Stimulated activated CD8-positive, alpha-beta memory T cell treated with anti-CD3 and anti-CD28 coated beads, Interleukin-7, amount 100 ng/mL, for 1 hour (primary cell): Measurements from ENCODE around the gene GALNT7.
A peak's percentile ranks its signal among the peaks of the same experiment; 100 is the strongest.
"Not testable (repeated sequence)": the region's sequence is repeated elsewhere in the genome, so short reads cannot be mapped to it uniquely, and the experiment has no call there.

Source experiments
- DNase-seq, 2 donors: peaks; one replicate each; pipeline ENCODE4 v3.0.0-alpha.2; 2020; ENCODE audit warnings: low read depth in 2 of 2

Gene GALNT7, protein sequence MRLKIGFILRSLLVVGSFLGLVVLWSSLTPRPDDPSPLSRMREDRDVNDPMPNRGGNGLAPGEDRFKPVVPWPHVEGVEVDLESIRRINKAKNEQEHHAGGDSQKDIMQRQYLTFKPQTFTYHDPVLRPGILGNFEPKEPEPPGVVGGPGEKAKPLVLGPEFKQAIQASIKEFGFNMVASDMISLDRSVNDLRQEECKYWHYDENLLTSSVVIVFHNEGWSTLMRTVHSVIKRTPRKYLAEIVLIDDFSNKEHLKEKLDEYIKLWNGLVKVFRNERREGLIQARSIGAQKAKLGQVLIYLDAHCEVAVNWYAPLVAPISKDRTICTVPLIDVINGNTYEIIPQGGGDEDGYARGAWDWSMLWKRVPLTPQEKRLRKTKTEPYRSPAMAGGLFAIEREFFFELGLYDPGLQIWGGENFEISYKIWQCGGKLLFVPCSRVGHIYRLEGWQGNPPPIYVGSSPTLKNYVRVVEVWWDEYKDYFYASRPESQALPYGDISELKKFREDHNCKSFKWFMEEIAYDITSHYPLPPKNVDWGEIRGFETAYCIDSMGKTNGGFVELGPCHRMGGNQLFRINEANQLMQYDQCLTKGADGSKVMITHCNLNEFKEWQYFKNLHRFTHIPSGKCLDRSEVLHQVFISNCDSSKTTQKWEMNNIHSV

GRCh38 chr4:173168396-173169177 is at the start of gene GALNT7:
Gene GALNT7 (plus strand): TSS chr4:173168811. CDS start chr4:173168836, 25 bp downstream.
- DNase-seq: peak; percentile 17 to 27

DNA sequence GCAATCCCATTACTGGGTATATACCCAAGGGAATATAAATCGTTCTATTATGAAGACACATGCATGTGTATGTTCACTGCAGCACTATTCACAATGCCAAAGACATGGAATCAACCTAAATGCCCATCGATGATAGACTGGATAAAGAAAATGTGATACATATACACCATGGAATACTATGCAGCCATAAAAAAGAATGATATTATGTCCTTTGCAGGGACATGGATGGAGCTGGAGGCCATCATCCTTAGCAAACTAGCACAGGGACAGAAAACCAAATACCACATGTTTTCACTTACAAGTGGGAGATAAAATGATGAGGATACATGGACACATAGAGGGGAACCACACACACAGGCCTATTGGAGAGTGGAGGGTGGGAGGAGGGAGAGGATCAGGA is 49.8 kb upstream of the GALNT7 start:
- DNase-seq: not testable (repeated sequence)

DNA sequence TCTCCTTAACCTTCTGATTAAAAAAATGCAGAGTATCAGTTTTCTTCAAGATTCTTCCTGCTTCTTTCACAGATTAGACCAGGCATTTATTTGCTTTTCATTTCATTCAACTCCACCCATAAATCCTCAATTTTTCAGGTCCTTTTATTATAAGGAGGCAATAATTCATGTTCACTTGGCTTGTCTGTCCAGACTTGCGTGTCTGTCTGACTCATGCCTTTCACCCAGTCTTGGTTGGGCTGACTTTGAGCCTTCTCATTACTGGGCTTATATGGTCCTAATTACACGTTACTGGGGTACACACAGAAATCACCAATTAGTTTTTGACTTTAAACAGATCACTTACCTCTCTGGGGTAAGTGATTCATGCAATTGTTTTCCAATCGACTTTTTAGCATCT is 48.8 kb upstream of the GALNT7 start:
- no peak for DNase-seq

DNA sequence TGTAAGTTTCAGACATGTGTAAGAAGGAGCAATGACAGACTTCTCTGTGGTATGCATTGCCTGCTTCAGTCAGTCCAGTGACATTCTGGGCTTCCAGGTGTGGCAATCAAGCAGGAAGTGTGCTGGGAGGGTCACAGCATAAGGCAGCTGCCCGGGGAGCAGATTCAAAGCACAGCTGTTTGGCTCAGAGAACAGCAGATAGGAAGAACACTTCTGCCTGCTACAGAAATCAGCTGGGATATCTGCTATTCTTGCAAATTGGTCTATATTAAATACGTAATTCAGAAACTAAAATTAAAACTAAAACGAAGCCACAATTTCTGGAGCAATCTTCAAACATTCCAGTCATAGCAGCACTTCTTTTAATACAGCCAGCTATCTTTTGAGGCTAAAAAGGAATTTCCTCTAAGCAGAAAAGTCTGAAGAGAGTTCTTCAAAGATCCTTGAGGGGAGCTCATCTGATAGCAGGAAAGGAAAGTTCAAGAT is 47.5 kb upstream of the GALNT7 start:
- no peak for DNase-seq

DNA sequence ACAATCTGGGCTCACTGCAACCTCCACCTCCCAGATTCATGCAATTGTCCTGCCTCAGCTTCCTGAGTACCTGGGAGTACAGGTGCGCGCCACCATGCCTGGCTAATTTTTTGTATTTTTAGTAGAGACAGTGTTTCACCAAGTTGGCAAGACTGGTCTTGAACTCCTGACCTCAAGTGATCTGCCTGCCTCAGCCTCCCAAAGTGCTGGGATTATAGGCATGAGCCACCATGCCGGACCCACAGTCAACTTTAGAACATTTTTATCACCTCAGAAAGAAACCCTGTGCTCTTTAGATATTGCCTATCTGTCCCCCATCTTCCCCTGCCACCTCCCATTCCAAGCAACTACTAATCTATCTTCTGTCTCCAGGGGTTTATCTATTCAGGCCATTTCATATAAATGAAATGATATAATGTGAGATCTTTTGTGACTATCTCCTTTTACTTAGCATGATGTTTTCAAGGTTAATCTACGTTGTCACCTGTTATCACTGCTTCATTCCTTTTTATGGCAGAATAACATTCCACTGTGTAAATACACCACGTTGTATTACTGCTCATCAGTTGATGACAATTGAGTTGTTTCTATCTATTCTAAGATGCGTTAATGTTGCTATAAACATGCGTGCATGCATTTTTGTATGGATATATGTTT is 44.3 kb upstream of the GALNT7 start:
- DNase-seq: no peak

GRCh38 chr4:173125216-173125812 is 43.3 kb upstream of the GALNT7 start:
- DNase-seq: no peak

GRCh38 chr4:173128199-173128890 is 40.3 kb upstream of the GALNT7 start:
- DNase-seq: no peak

DNA sequence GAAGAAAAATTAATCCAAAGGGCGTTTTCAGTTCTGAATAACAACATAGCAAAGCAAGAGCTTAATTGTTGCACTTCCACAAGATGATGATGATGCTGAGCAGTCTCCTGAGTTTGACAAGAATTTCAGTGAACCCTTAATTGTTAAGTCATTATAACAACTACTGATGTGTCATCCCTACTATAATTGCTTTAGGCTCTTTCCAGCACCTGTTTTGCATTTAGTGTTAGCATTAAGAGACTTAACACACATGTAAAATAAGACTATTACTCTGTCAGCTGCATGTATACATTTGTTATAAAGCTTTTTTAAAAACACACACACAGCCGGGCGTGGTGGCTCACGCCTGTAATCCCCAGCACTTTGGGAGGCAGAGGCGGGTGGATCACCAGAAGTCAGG is 37.9 kb upstream of the GALNT7 start:
- no peak for DNase-seq

GRCh38 chr4:173134426-173134825 is 34.2 kb upstream of the GALNT7 start:
- DNase-seq: no peak

DNA sequence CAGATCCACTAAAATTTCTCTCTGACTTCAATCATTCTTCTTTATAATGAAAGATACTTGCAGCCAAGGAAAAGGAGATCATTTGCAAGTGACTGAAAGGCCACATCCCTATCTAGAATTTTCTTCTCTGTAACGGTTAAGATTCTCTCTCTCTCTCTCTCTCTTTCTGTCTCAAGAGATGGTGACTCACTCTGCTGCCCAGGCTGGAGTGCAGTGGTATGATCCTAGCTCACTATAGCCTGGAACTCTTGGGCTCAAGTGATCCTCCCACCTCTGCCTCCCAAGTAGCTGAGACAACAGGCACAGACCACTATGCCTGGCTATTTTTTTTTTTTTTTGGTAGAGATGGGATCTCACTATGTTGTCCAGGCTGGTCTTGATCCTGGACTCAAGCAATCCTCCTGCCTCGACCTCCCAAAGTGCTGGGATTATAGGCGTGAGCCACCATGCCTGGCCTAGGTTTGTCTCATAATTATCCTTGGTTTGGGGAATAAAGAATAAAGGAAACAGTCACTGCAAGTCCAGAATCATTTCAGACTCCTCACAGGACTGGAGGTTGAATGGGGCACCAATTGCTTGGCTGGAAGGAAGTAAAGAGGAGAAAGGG is 33.3 kb upstream of the GALNT7 start:
- no peak for DNase-seq

DNA sequence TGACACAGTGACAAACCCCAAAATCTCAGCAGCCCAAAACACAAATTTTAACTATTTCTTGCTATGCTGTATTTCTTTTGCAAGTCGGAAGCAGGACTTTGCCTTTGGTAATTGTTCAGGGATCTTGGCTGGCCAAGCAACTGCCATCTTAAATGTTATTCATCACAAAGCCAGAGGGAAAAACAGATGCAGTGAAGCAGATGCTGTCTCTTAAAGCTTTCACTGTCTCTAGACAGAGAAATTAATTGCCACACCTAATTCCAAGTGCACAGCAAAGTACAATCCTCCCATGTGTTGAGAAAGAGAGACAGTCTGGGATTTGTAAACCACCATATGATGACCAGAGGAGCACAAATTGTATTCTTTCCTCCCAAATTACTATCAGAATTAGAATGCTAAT is 30.0 kb upstream of the GALNT7 start:
- no peak for DNase-seq

DNA sequence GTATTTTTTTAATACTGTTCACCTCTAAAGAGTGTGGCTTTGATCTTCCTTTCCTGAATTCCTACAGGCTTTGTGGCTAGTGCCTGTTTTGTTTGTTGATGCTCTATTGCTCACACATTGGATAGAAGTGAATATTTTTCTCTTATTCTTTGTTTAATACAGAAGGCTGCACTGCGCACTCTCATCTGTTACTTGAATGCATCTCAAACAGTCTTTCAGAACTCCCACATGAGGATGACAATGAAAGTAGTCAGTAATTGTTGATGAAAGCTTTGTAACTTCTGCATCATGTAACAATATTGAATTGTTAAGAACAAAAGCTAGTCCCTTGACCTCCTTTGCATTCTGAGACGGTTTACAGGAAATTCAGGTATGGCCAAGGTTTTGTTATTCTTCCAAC is 29.1 kb upstream of the GALNT7 start:
- no peak for DNase-seq

- DNase-seq: no peak
Measured at GRCh38 chr4:173145131-173145530, 23.5 kb upstream of the GALNT7 start.

DNA sequence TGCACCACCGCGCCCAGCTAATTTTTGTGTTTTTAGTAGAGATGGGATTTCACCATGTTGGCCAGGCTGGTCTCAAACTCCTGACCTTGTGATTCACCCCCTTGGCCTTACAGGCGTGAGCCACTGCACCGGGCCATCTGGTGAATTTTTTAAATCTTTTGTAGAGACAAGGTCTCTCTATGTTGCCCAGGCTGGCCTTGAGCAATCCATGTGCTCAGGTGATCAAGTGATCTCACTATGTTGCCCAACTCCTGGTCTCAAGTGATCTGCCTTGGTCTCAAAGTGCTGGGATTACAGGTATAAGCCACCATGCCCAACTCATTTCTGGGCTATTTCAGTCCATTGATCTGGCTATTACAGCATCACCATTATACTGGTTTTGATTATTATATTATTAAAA is 22.2 kb upstream of the GALNT7 start:
- no peak for DNase-seq

DNA sequence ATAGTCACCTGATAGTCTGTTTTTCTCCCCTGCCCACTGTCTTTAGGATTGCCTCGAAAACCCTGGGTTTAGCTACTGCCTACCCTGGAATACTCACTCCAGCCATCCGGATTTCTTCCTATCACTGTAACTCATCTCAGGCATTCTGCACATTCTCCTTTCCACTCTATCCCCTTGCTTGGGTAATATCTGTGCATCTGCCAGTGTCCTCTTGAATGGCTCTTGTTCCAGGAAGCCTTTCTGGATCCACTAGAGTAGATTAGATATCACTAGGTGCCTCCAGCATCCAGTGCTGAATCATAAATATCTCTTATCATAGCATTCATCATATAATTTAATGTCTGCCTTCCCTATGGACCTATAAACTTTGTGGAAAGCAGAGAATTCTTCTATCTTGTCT is 17.1 kb upstream of the GALNT7 start:
- DNase-seq: no peak

DNA sequence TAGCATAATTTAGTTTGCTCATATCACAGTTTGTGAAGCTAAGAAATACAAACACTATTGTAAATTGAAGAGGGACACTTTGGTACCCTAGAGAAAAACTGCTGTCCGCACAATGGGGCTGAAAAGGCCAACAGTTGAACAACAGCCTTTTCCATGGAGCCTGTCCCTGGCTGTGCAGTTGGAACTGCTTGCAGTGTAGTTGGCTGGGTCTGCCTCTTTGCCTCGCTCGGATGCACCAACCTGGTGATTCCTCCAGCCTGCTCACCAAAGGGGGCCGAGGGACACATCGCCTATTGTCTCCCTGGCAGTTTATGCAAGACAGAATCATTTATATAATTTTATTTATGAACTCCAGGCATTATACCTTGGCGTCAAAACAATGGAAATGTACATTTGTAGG is 16.5 kb upstream of the GALNT7 start:
- DNase-seq: no peak

GRCh38 chr4:173153445-173153844 is 15.2 kb upstream of the GALNT7 start:
- DNase-seq: no peak

GRCh38 chr4:173159791-173160190 is 8.8 kb upstream of the GALNT7 start:
- no peak for DNase-seq

- DNase-seq: no peak
Measured at GRCh38 chr4:173160871-173161270, 7.7 kb upstream of the GALNT7 start.

GRCh38 chr4:173161311-173161710 is 7.3 kb upstream of the GALNT7 start:
- no peak for DNase-seq
